AG09319 (cell line): ENCODE results near the gene CDH4.

Experiments
- DNase-seq: peaks from one replicate; pipeline ENCODE4 v3.0.0-alpha.2; 2010; ENCODE audit warnings: low read depth; ENCODE audit errors: extremely low read depth
- CTCF ChIP-seq: IDR thresholded peaks from 2 replicates; pipeline ENCODE4 v1.5.1; 2011; ENCODE audit warnings: low read depth, mild to moderate bottlenecking, inconsistent platforms, low read length, moderate library complexity

Gene CDH4

GRCh38 chr20:61932711-61933480 lies 680.8 kb downstream of the CDH4 start:
- DNase-seq: no peak
- no peak for TF ChIP-seq CTCF

GRCh38 chr20:61933481-61933950 lies 681.5 kb downstream of the CDH4 start:
- TF ChIP-seq CTCF: no peak
- no peak for DNase-seq

GRCh38 chr20:61933951-61934715 lies 682.1 kb downstream of the CDH4 start:
- DNase-seq: no peak
- TF ChIP-seq CTCF: no peak

GRCh38 chr20:61934716-61935530 lies 682.9 kb downstream of the CDH4 start:
- no peak for TF ChIP-seq CTCF
- DNase-seq: no peak

- no peak for DNase-seq
- TF ChIP-seq CTCF: no peak
Measured at GRCh38 chr20:61935926-61936700, 684.1 kb downstream of the CDH4 start.

- DNase-seq: no peak
- TF ChIP-seq CTCF: no peak
Measured at GRCh38 chr20:61936701-61937131, 684.7 kb downstream of the CDH4 start.
